ENCODE measurements around the gene NGF. TPM values are rescaled to one million over a fixed set of nuclear protein-coding genes. Genes with fewer than 3 reads are reported as not detected.

Gene NGF
- total and polyA plus RNA-seq, 2 of the 4 experiments (the other 2 are of a cell fraction): 12.5 to 21.7 TPM

GRCh38 chr1:115255154-115255553 is 82.9 kb downstream of the NGF start:
- H4K8ac ChIP-seq (ENCODE audit: low read depth in 2 of 2, low read length in 2 of 2): peak overlapping the region in 1 of 2 experiments; percentile 35; a peak in 1 of 4 replicates
- H3K27ac ChIP-seq (ENCODE audit: insufficient read depth, low read length): no peak overlapping the region
- no peak overlapping the region for H3K23ac ChIP-seq (ENCODE audit: low read depth, low read length)
- peak overlapping the region; percentile 6; the same call in 1 of the 2 replicates for H2BK120ac ChIP-seq (ENCODE audit: low read depth, low read length)
- H3K9me1 ChIP-seq (ENCODE audit: insufficient read depth, low read length): no peaks in the 10 kb centered on the region
- H2BK15ac ChIP-seq (ENCODE audit: low read depth, low read length): no peak overlapping the region
- H2AK5ac ChIP-seq (ENCODE audit: low read depth, low read length): no peak overlapping the region
- peaks cover 17% of the 10 kb centered on the region for H3K9me3 ChIP-seq (ENCODE audit: control insufficient read depth, insufficient read depth, low read length)
- no CpG with 5 or more reads among the region's 1 CpG for WGBS, 2 experiments (ENCODE audit: extremely low coverage in 2 of 2, insufficient read length in 1 of 2)
- H3K4me1 ChIP-seq (ENCODE audit: control insufficient read depth, insufficient read depth, low read length): peaks cover 2% of the 10 kb centered on the region
- H4K91ac ChIP-seq (ENCODE audit: insufficient read depth, low read depth, low read length): no peak overlapping the region
- H4K20me1 ChIP-seq (ENCODE audit: insufficient read depth, low read length): no peaks in the 10 kb centered on the region
- no peak overlapping the region for H3K14ac ChIP-seq (replicated peaks; ENCODE audit: low read depth, low read length)
- H3K9ac ChIP-seq (ENCODE audit: low read depth, low read length): no peak overlapping the region
- intact Hi-C loops (cut with micrococcal nuclease): loop anchor here (10.0 kb wide), 1 partner anchor 290 kb away; no protein-coding TSS in a partner anchor
- peak overlapping the region; percentile 58; the same call in 1 of the 2 replicates for H3K18ac ChIP-seq (ENCODE audit: low read depth, low read length)
- no peaks in the 10 kb centered on the region for H3K27me3 ChIP-seq (ENCODE audit: control insufficient read depth, insufficient read depth, low read length)
- no peak overlapping the region for H3K56ac ChIP-seq (ENCODE audit: extremely low read depth, insufficient read depth, low read length)
- TF ChIP-seq ELK1 (IDR thresholded peaks at IDR 0.05; ENCODE audit: borderline replicate concordance, low read depth, low read length) (no peak), FOS (IDR thresholded peaks at IDR 0.05; ENCODE audit: low read depth, low read length) (no peak), POLR2A (IDR thresholded peaks at IDR 0.05; ENCODE audit: low read depth, low read length) (no peak), RFX5 (IDR thresholded peaks at IDR 0.05; ENCODE audit: low read depth, low read length) (no peak), MAZ (IDR thresholded peaks at IDR 0.05; ENCODE audit: borderline replicate concordance, low read depth, low read length) (no peak), CTCF (conservative IDR thresholded peaks at IDR 0.05; ENCODE audit: low read depth, low read length) (no peak), CEBPB (IDR thresholded peaks at IDR 0.05; ENCODE audit: low read depth, low read length) (no peak), CHD1 (IDR thresholded peaks at IDR 0.05; ENCODE audit: low read depth, low read length) (no peak), NFE2L2 (IDR thresholded peaks at IDR 0.05; ENCODE audit: low read depth, low read length) (no peak), RAD21 (IDR thresholded peaks at IDR 0.05; ENCODE audit: low read length) (no peak), BHLHE40 (IDR thresholded peaks at IDR 0.05; ENCODE audit: low read depth, low read length) (no peak), MAFK (IDR thresholded peaks at IDR 0.05; ENCODE audit: low read depth, low read length) (no peak), RCOR1 (IDR thresholded peaks at IDR 0.05; ENCODE audit: insufficient replicate concordance, low read length) (no peak), SMC3 (IDR thresholded peaks at IDR 0.05; ENCODE audit: low read depth, low read length) (no peak), USF2 (IDR thresholded peaks at IDR 0.05; ENCODE audit: low read depth, low read length) (no peak), MXI1 (IDR thresholded peaks at IDR 0.05; ENCODE audit: borderline replicate concordance, low read depth, low read length) (no peak)
- H3K4me2 ChIP-seq (ENCODE audit: low read depth, low read length): no peak overlapping the region
- no peak overlapping the region for H2AK9ac ChIP-seq (replicated peaks; ENCODE audit: low read depth, low read length, poor library complexity)
- H3K79me1 ChIP-seq (ENCODE audit: low read depth in 1 of 2, low read length in 2 of 2): no peaks in the 10 kb centered on the region
- no peak overlapping the region for H2AFZ ChIP-seq (replicated peaks; ENCODE audit: low read length, poor library complexity)
- H2BK5ac ChIP-seq (ENCODE audit: low read depth, low read length, poor library complexity, severe bottlenecking): no peak overlapping the region
- ATAC-seq (ENCODE audit: low read depth) (no peak), DNase-seq (no peak)
- H3K4me3 ChIP-seq (ENCODE audit: insufficient read depth, low read depth, low read length): no peak overlapping the region
- H3K36me3 ChIP-seq (ENCODE audit: control insufficient read depth, insufficient read depth, low read length): no peaks in the 10 kb centered on the region
- ChIA-PET POLR2A (ENCODE audit: unreplicated experiment) (no interaction called here), CTCF (no interaction called here)
- dilution Hi-C loops (cut with HindIII; ENCODE audit: low sequenced_read_pairs, unreplicated experiment): no loop called here
- H4K5ac ChIP-seq (ENCODE audit: low read depth, low read length): no peak overlapping the region
- H3K4ac ChIP-seq (ENCODE audit: low read depth, low read length): no peak overlapping the region
- no TSS peak for BruUV-seq (replicated peaks)
- in situ Hi-C loops (cut with MboI; ENCODE audit: low sequenced_read_pairs): no loop called here
- H2BK20ac ChIP-seq (ENCODE audit: low read depth, low read length): peak overlapping the region; percentile 11; the same call in 1 of the 2 replicates

All from IMR-90 (cell line).